ENCODE results near the gene MS4A13.
"Not testable (repeated sequence)": the region's sequence is repeated elsewhere in the genome, so short reads cannot be mapped to it uniquely, and the experiment has no call there.

The MS4A13 gene

GRCh38 chr11:60515144-60515855 lies at the start of gene MS4A13:
Gene MS4A13 (plus strand): TSS chr11:60515392. CDS start chr11:60518084, 2,692 bp downstream.
- no peak for DNase-seq

- DNase-seq, result no peak
Observed at GRCh38 chr11:60468829-60469228, 46.4 kb upstream of the MS4A13 start.

GRCh38 chr11:60469723-60470122 lies 45.5 kb upstream of the MS4A13 start:
- no peak for DNase-seq

- DNase-seq, result no peak
Observed at GRCh38 chr11:60477035-60477445, 38.2 kb upstream of the MS4A13 start.

- DNase-seq, result no peak
Observed at GRCh38 chr11:60482361-60482760, 32.8 kb upstream of the MS4A13 start.

- DNase-seq, result no peak
Observed at GRCh38 chr11:60485987-60486386, 29.2 kb upstream of the MS4A13 start.

GRCh38 chr11:60492488-60493009 lies 22.6 kb upstream of the MS4A13 start, which contains the start of gene MS4A12:
Gene MS4A12 (plus strand): TSS chr11:60492778. CDS start chr11:60497319, 4,541 bp downstream.
- no peak for DNase-seq

- no peak for DNase-seq
Observed at GRCh38 chr11:60493454-60493853, 21.7 kb upstream of the MS4A13 start.

GRCh38 chr11:60498399-60498798 lies 16.8 kb upstream of the MS4A13 start:
- no peak for DNase-seq

GRCh38 chr11:60498853-60499252 lies 16.3 kb upstream of the MS4A13 start:
- DNase-seq, result no peak

- no peak for DNase-seq
Observed at GRCh38 chr11:60500276-60500910, 14.8 kb upstream of the MS4A13 start.

GRCh38 chr11:60502221-60502775 lies 12.9 kb upstream of the MS4A13 start:
- DNase-seq, result no peak

GRCh38 chr11:60504219-60504905 lies 10.8 kb upstream of the MS4A13 start:
- no peak for DNase-seq

- not testable (repeated sequence) for DNase-seq
Observed at GRCh38 chr11:60509609-60510008, 5.6 kb upstream of the MS4A13 start.

GRCh38 chr11:60510209-60510608 lies 5.0 kb upstream of the MS4A13 start:
- not testable (repeated sequence) for DNase-seq

GRCh38 chr11:60511393-60511792 lies 3.8 kb upstream of the MS4A13 start:
- DNase-seq, result no peak

- no peak for DNase-seq
Observed at GRCh38 chr11:60512651-60513225, 2.5 kb upstream of the MS4A13 start.

- DNase-seq, result no peak
Observed at GRCh38 chr11:60513496-60514460, 1.4 kb upstream of the MS4A13 start.

GRCh38 chr11:60528465-60528864 lies 13.3 kb downstream of the MS4A13 start:
- no peak for DNase-seq

- no peak for DNase-seq
Observed at GRCh38 chr11:60528934-60529333, 13.7 kb downstream of the MS4A13 start.

GRCh38 chr11:60530454-60531100 lies 15.4 kb downstream of the MS4A13 start:
- no peak for DNase-seq

Data from activated effector memory CD4-positive, alpha-beta T cell treated with anti-CD3 and anti-CD28 coated beads, Interleukin-2, amount 50 U/mL, for 16 hours (primary cell).